GM23248 (cell line): ENCODE results near the gene TACR1.

ENCODE experiments used
- EZH2 ChIP-seq: fragments of 200-600 bp; sonication (generic); IDR thresholded peaks from 2 replicates; pipeline ENCODE4 v1.6.1; 2018; ENCODE audit warnings: antibody characterized with exemption, mild to moderate bottlenecking; ENCODE audit not compliant: insufficient read depth, poor library complexity, severe bottlenecking
- EZH2phosphoT487 ChIP-seq: fragments of 200-600 bp; sonication (generic); IDR thresholded peaks from 2 replicates; pipeline ENCODE4 v1.6.1; 2018; ENCODE audit warnings: antibody characterized with exemption, moderate library complexity, mild to moderate bottlenecking, low read depth; ENCODE audit not compliant: insufficient read depth

DNA sequence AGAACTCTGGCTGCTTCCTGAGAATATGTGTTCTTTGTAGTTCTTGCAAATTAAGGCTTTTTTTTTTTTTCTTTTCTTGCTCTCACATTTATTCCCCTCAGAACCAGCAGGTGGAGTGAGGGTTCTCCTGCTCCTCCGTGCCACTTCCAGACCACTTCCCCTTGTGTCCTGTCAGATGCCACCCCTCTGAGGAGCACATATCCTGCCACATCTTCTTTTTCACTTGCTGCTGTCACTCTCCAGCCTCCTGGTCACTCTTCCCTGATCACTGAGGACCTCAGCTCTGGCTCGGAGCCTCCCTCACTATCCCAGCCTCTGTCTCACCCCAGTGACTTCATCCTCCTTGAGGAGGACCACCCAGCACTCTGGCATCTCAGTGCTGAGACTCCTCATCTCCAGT is 100.5 kb downstream of the TACR1 start:
- TF ChIP-seq EZH2 (no peak), EZH2phosphoT487 (no peak)
